HL-60 (cell line): Measurements from ENCODE around the gene TOMM40.
A peak's percentile ranks its signal among the peaks of the same experiment; 100 is the strongest.
"Not testable (repeated sequence)": the region's sequence is repeated elsewhere in the genome, so short reads cannot be mapped to it uniquely, and the experiment has no call there.

Experiments
- DNase-seq, 2 experiments: peaks; one replicate each; pipeline ENCODE4 v3.0.0-alpha.2; 2010 to 2020; ENCODE audit warnings: low read depth in 1 of 2, low spot score in 1 of 2
- H3K27ac ChIP-seq: fragments of 250-450 bp; sonication (Bioruptor Pico); replicated peaks from 2 replicates; pipeline ENCODE4 v1.5.1; 2020; ENCODE audit warnings: mild to moderate bottlenecking, moderate library complexity
- H3K27me3 ChIP-seq: fragments of 250-450 bp; sonication (Bioruptor Pico); 2 replicates; pipeline ENCODE4 v1.5.1; 2021; ENCODE audit warnings: mild to moderate bottlenecking, moderate library complexity; ENCODE audit not compliant: insufficient read depth, poor library complexity, severe bottlenecking
- H3K4me3 ChIP-seq: replicated peaks from 2 replicates; pipeline ENCODE4 v1.5.1; 2011; ENCODE audit warnings: mild to moderate bottlenecking, control low read depth, low read length; ENCODE audit not compliant: insufficient read depth
- GABPA ChIP-seq: IDR thresholded peaks from 2 replicates; pipeline ENCODE4 v1.6.1; 2012; ENCODE audit warnings: low read depth
- POLR2AphosphoS5 ChIP-seq: IDR thresholded peaks from 2 replicates; pipeline ENCODE4 v1.6.1; 2012; ENCODE audit warnings: low read depth
- SPI1 ChIP-seq: IDR thresholded peaks from 2 replicates; pipeline ENCODE4 v1.6.1; 2012; ENCODE audit warnings: low read depth, mild to moderate bottlenecking, borderline replicate concordance
- TF ChIP-seq, protein P1 (sequence below): IDR thresholded peaks from 2 replicates; pipeline ENCODE4 v1.6.1; 2012; ENCODE audit warnings: low read depth; ENCODE audit not compliant: insufficient replicate concordance
- TF ChIP-seq, protein P2 (sequence below): IDR thresholded peaks from one replicate; pipeline ENCODE4 v1.5.1; 2011; ENCODE audit warnings: low read length, control low read depth, inconsistent platforms; ENCODE audit not compliant: insufficient read depth

The TOMM40 gene

DNA sequence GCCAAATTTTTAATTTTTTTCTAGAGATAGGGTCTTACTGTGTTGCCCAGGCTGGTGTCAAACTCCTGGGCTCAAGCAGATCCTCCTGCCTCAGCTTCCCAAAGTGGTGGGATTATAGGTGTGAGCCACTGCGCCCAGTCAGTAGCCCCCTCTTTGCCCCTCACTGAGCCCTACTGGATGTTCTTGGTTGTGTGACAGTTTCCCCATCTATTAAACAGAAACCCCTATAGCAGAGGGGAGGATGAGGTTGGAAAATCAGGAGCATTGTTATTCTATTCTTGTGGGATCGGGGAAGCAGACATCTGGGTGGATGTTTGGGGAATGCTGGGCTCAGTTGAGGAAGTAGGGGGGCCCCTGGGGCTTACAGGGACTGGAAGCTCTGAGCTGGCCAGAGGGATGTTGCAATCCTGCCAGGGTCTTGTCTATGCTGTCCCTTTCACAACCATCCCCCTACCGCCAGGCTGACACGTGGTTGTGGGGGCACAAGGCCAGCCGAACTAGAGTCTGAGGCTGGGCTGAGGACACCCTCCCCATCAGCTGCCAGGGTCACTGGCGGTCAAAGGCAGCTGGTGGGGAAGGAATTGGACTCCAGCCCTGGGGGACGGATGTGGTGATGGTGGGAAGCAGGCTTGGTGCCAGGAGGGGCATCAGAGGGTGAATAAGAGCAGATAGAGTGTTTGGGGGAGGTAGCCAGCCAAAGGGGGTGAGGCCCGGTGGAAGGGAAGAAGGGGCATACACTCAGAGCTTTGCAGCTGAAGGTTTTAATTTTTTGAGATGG lies 34.2 kb downstream of the TOMM40 start:
- H3K27me3 ChIP-seq = no peaks in the 10 kb centered on the region
- TF ChIP-seq GABPA (no peak), SPI1 (no peak), POLR2AphosphoS5 (0 out of 2 replicates have a peak, but pooled peaks have one; percentile 29)
- TF ChIP-seq, protein P1, sequence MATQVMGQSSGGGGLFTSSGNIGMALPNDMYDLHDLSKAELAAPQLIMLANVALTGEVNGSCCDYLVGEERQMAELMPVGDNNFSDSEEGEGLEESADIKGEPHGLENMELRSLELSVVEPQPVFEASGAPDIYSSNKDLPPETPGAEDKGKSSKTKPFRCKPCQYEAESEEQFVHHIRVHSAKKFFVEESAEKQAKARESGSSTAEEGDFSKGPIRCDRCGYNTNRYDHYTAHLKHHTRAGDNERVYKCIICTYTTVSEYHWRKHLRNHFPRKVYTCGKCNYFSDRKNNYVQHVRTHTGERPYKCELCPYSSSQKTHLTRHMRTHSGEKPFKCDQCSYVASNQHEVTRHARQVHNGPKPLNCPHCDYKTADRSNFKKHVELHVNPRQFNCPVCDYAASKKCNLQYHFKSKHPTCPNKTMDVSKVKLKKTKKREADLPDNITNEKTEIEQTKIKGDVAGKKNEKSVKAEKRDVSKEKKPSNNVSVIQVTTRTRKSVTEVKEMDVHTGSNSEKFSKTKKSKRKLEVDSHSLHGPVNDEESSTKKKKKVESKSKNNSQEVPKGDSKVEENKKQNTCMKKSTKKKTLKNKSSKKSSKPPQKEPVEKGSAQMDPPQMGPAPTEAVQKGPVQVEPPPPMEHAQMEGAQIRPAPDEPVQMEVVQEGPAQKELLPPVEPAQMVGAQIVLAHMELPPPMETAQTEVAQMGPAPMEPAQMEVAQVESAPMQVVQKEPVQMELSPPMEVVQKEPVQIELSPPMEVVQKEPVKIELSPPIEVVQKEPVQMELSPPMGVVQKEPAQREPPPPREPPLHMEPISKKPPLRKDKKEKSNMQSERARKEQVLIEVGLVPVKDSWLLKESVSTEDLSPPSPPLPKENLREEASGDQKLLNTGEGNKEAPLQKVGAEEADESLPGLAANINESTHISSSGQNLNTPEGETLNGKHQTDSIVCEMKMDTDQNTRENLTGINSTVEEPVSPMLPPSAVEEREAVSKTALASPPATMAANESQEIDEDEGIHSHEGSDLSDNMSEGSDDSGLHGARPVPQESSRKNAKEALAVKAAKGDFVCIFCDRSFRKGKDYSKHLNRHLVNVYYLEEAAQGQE = no peak
- TF ChIP-seq, protein P2, sequence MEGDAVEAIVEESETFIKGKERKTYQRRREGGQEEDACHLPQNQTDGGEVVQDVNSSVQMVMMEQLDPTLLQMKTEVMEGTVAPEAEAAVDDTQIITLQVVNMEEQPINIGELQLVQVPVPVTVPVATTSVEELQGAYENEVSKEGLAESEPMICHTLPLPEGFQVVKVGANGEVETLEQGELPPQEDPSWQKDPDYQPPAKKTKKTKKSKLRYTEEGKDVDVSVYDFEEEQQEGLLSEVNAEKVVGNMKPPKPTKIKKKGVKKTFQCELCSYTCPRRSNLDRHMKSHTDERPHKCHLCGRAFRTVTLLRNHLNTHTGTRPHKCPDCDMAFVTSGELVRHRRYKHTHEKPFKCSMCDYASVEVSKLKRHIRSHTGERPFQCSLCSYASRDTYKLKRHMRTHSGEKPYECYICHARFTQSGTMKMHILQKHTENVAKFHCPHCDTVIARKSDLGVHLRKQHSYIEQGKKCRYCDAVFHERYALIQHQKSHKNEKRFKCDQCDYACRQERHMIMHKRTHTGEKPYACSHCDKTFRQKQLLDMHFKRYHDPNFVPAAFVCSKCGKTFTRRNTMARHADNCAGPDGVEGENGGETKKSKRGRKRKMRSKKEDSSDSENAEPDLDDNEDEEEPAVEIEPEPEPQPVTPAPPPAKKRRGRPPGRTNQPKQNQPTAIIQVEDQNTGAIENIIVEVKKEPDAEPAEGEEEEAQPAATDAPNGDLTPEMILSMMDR = no peak
- peak; percentile 64 to 92 for DNase-seq

DNA sequence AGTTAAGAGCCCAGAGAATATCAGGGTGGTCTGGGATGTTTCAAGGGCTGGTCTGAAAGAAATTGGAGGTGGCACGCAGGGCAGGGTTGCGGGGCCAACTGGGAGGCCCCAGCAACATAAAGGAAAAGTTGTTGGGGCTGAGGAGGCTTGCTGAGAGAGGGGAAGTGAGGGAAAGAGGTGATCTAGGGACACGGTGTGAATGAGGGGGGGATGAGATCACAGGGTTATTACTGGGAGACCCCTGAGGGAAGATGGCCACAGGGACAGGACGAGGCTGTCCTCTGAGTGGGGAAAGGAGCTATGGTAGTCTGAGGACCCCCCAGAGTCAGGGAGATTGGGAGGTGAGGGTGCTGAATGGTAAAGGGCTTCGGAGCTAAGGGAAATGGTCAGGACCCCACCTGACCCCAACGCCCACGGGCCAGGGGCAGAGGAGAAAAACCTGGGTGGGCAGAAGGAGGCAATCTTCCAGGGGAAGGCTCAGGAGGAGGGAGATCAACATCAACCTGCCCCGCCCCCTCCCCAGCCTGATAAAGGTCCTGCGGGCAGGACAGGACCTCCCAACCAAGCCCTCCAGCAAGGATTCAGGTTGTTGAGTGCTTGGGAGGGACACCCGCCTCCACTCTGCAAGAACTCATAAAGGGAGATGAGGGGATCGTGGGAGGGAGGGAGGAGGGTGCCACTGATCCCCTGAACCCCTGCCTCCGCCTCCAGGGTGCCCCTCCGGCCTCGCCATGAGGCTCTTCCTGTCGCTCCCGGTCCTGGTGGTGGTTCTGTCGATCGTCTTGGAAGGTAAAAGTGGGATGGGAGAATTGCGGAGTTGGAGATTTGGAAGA lies 35.4 kb downstream of the TOMM40 start:
- not testable (repeated sequence) for H3K27me3 ChIP-seq, DNase-seq, H3K4me3 ChIP-seq, H3K27ac ChIP-seq

More for the DNA sequence above, 34.2 kb downstream of the TOMM40 start:
- H3K4me3 ChIP-seq = no peak overlapping the region
- H3K27ac ChIP-seq = no peak overlapping the region; the same call in 1 of the 2 replicates

DNA sequence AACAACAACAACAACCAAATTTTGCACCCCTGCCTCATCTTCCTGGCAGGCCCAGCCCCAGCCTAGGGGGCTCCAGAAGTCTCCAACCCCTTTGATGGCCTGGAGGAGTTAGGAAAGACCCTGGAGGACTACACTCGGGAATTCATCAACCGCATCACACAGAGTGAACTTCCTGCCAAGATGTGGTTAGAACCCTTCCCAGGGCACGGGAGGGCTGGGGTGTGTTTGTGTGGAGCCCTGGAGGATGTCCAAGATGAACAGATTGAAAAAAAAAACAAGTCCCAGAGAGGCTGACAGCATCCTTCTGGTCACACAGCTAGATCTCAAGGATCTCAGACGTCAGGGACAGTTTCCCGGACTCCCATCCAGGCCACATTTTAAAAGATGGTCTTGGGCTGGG lies 36.7 kb downstream of the TOMM40 start:
- DNase-seq = no peak
- Histone ChIP-seq H3K27me3 (no peaks in the 10 kb centered on the region), H3K4me3 (no peak overlapping the region), H3K27ac (no peak overlapping the region)
- TF ChIP-seq, protein P1 = no peak
- TF ChIP-seq, protein P2 = no peak
- no peak for TF ChIP-seq GABPA
- no peak for TF ChIP-seq SPI1
- TF ChIP-seq POLR2AphosphoS5 = no peak

DNA sequence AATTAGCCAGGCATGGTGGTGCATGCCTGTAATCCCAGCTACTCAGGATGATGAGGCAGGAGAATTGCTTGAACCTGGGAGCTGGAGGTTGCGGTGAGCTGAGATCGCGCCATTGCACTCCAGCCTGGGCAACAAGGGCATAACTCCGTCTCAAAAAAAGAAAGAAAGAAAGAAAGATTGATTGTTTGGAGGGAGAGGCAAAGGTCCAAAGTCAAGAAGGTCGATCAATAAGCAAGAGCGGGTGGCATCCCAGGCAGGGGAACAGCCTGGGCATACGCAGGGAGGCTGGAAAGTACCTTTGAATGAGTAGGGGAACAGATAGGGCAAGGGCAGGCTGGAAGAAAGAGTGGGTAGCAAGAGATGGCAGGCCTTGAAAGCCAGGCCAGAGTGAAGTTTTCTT lies 39.0 kb downstream of the TOMM40 start:
- no peak for DNase-seq
- Histone ChIP-seq H3K27ac (no peak overlapping the region), H3K27me3 (no peaks in the 10 kb centered on the region), H3K4me3 (no peak overlapping the region)
- no peak for TF ChIP-seq SPI1
- TF ChIP-seq, protein P2 = no peak
- TF ChIP-seq, protein P1 = no peak
- TF ChIP-seq GABPA = no peak
- no peak for TF ChIP-seq POLR2AphosphoS5
